Pulmonary artery endothelial cell (primary cell): ENCODE data around the gene SLAMF7. TPM values are rescaled to one million over a fixed set of nuclear protein-coding genes. Genes with fewer than 3 reads are reported as not detected.

Source experiments
- DNase-seq: peaks from one replicate; pipeline ENCODE4 v3.0.0-alpha.2; 2011; ENCODE audit warnings: low read depth, low spot score
- total RNA-seq: library from RNA; depleted of rRNA; stranded (reverse); fragments of >200 nt; gene quantifications from 2 replicates; pipeline ENCODE4 v1.2.3, GENCODE V29; 2014

SLAMF7 gene
- total RNA-seq, 1 donor from 2014 or later, result not detected

DNA sequence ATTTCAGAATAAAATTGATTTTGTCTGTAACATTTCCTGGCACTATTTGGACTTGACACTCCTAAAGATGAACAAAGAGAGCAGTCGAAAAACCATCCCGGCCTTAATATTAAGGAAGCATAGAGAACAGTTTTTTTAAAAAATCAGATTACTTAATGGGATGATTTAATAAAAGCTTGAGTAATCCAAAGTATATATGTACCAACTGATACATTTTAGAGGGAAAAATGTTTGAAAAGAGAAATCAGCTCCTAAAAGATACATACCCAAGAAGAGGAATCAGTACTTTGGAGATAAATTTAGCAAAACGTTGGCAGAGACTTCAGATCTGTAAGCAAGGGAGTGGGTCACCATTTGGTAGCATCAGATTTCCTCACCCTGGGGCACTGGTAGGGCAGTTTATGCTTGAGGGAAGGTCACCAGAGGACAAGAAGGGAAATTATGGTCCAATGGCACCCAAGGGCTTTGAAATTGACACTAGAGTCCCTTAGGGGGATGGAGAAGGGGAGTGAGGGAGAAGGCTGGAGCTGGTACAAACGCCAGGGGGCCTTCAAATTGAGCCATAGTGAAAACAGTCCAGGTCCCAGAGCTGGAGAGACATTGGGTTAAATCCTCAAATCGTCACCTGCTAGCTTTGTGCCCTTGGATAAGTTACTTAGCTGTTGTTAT, 5.9 kb downstream of the SLAMF7 start:
- no peak for DNase-seq

DNA sequence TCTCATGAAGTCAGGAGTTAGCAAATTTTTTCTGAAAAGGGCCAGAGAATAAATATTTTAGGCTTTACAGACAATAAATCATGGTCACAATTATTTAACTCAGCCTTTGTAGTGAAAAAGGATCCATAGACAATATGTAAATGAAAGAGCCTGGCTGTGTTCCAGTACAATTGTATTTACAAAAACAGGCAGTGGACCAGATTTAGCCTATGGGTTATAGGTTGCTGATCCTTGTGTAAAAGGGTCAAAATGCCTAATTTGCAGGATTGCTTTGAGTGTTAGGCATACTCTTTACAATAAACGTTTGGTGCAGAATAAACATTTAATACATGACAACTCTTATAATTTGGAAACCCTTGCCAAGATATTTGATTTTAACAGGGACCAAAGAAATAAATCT, 6.5 kb downstream of the SLAMF7 start:
- no peak for DNase-seq

DNA sequence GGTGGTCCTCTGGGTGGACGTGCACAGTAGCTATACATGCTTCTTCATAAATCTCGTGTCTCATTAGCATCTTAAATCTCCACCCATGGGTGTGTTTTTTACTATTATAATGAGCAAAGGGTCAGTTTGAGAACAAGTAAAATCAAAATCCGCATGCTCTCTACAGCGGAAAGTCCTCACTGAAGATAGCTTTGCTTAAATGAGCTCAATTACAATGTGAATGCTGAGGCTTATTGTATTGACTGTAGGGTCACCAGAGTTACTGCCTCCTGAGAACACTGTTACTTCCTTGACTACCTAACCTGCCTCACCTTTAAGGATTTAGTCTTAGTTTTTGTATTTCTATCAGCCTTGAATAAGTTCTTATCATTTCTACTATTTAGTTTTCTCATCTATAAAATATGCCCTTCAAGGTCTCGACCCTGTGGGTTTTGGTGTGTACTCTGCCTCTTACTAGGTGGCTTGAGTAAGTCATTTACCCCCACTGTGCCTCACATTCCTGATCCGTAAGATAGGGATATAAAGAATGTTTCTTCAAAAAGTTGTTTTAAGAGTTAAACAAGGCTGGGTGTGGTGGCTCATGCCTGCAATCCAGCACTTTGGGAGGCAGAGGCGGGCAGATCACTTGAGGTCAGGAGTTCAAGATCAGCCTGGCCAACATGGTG, 7.9 kb downstream of the SLAMF7 start:
- DNase-seq, result no peak

DNA sequence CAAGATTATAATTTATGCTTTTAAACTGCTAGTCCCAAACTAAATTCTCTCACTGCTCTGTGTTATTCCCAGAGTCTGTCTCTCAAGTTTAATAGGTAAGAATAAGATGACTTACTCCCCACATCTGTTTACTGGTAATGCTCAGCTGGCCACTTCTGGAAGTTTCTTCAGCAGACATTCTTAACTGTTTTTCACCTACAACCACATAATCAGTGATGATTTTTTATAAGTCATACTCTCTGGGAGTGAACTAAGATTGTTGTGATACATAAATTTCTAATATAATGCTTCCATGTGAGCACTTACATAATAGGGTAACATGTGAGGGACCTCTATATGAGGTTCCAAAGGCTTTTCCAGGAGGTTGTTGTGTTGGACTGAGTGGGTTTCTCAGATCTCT, 8.7 kb downstream of the SLAMF7 start:
- DNase-seq, result no peak

DNA sequence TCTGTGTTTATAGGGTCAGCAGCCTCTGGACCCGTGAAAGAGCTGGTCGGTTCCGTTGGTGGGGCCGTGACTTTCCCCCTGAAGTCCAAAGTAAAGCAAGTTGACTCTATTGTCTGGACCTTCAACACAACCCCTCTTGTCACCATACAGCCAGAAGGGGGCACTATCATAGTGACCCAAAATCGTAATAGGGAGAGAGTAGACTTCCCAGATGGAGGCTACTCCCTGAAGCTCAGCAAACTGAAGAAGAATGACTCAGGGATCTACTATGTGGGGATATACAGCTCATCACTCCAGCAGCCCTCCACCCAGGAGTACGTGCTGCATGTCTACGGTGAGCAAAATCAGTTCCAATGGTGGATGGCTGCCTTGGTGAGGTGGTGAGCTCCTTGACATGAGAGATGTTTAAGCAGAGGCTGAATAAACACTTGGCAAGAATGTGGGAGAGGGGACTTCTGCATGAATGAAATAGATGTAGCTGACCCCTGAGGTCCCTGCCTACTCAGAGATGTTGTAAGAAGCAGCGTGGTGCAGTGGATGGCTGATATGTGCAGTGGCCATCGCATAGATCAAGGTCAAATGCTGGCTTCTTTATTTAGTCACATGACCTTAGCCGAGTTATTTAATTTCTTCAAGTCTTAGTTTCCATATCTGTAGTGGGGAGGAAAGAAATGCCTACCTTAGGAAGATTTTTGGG, 9.3 kb downstream of the SLAMF7 start:
- DNase-seq, result no peak

DNA sequence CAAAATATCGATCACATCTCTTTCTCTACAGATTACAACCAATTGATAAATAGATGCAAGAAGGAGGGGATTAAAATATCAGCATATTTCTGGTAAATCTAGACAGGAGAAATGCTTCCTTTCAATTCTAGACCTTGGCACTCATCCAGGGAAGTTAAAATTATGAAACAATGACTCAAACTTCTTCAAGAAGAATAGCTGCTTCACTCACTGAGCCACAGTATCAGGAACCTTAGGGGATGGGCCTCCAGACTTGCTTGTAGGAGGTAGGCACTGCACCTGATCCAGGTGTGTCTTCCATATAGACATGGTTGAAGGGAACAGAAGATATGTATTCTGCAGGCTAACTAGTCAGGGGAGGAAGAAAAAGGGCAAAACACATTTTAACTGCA, 9.8 kb downstream of the SLAMF7 start:
- no peak for DNase-seq

DNA sequence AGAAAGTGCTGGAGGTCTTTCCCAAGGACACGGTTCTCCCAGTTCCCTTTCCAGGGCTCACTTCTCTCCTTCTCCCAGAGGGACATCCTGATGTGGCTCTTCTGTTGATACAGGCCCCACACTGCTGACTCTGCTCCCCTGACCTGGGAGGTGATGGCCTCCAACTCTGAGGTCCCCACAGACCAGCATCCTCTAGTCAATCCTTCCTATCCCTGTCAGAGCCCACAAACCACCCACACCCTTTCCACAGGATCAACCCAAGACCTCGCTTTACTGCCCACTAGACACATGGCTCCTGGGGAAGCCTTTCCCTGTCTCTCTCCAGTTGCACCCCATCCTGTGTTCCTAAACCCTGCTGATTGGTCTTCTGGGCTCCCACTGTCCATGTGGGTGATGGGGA, 11.6 kb downstream of the SLAMF7 start:
- no peak for DNase-seq

DNA sequence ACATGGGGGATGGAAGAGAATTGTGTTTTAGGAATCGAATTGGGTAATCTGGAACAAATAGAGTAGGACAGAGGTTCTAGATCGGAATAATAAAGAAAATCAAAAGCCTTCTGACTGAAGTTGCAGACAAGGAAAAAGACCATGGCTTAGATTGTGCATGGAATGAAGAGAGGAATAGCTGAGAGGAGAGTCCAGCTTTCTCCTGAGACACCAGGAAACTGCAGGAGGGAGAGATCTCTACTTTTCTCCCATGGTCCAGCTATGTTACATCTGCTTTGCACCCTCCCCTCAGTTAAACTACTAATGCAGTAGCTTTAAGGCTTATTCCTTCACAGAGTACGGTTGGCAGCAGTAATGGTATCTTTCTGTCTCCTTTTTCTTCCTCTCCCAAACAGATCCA, 13.4 kb downstream of the SLAMF7 start:
- no peak for DNase-seq

DNA sequence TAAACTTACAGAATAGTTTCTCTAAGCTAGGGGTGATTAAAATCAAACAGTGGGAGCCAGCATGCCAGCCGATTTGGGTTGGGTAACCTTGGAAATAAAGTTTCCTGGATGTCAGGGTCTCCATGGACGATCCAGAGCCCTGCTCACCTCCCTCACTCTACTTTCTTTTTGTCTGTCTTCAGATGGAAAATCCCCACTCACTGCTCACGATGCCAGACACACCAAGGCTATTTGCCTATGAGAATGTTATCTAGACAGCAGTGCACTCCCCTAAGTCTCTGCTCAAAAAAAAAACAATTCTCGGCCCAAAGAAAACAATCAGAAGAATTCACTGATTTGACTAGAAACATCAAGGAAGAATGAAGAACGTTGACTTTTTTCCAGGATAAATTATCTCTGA, 13.9 kb downstream of the SLAMF7 start:
- no peak for DNase-seq

DNA sequence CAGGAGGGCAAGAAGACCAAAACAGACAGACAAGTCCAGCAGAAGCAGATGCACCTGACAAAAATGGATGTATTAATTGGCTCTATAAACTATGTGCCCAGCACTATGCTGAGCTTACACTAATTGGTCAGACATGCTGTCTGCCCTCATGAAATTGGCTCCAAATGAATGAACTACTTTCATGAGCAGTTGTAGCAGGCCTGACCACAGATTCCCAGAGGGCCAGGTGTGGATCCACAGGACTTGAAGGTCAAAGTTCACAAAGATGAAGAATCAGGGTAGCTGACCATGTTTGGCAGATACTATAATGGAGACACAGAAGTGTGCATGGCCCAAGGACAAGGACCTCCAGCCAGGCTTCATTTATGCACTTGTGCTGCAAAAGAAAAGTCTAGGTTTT, 14.5 kb downstream of the SLAMF7 start:
- no peak for DNase-seq

DNA sequence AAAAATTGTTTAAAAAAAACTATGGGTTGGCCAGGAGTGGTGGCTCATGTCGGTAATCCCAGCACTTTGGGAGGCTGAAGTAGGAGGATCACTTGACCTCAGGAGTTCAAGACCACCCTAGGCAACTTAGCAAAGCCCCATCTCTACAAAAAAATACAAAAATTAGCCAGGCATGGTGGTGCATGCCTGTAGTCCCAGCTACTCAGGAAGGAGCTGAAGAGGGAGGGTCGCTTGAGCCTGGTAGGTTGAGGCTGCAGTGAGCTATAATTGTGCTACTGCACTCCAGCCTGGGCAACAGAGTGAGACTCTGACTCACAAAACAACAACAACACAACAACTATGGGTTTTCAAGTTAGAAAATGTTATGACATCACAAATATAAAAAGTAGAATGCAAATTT, 16.4 kb downstream of the SLAMF7 start:
- DNase-seq, result no peak

DNA sequence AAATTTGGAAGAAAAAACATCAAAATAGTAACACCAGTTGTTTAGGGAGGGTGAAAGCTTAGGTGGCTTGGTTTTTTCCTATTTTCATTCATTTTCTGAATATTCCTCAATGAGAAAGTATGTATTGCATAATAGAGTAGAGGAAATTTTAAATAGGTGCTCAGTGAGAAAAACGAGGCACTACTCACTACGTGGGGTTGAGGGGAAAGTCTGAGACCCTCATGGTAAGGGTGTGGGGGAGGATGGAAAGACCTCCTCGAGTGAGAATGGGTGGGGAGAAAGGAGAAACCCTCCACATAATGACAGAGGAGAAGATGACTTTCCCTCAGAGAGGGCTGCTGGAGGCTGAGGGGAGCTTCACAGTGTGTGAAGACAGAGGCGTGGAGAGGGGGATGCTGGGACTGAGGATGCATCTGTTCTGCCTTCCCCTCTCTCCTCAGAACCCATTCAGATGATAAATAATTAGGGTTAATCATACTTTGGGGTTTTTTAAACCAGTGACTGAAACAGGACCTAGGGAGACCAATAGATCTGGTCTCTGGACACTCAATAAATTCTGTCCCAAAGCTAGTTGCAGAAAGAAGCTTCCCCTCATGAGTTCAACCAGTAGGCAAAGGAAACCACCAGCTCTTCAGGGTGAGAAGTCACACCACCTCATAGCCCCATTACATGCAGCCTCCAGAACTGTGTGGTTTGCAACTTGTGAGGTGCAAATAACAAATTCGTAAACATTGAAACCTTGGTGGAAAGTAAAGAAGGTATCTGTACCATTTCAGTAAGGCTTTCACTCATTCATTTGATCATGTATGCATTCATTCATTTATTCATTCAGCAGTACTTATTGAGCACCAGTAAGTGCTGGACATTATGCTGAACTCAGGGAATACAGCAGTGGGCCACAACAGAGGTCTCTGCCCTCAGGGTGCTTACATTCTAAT, 17.1 kb downstream of the SLAMF7 start:
- DNase-seq, result no peak

DNA sequence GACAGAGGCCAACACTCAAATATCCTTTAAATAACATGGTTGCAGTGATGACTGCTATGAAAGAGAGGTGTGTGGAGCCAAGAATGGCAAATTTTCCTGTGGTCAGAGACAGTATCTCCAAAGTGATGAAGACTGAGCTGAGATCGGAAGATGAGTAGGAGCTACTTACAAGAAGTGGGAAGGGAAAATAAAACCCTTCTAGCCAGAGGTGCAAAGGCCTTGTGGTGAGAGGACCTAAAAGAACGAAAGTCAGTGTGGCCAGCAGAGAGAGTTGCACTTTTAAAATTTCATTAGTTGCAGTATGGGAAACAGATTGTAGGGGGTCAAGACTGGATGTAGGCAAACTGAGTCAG, 17.8 kb downstream of the SLAMF7 start:
- DNase-seq, result no peak

DNA sequence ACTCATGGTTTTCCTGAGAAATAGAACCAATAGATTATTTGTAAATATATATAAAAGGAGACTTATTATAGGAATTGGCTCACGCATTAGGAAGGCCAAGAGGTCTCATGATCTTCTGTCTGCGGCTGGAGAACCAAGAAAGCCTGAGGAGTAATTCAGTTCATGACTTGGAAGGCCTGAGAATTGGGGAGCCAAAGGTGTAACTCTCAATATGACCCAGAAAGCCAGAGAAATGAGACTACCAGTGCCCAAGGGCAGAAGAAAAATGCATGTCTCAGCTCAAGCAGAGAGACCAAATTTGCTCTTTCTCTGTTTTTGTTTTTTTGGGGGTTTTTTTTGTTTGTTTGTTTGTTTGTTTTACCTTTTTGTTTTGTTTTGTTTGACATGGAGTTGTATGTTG, 19.5 kb downstream of the SLAMF7 start:
- DNase-seq, result no peak

DNA sequence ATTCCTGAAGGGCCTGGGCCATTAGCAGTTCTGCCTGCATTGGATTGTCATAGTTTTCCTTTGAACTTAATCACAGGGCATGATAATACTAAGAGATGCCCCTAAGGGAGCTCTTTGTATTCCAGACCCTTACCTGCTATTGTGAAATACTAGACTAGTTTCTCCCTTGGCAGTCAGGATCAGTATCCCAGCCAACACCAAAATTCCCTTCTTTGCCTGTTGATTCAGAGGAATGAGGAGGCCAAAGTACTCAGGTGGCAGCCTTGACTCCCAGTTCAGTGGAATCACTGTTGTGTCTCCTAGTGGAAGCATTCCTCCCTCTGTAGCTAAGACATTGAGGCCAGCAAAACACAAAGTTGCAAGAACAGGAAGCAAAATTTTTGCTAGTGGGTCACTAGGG, 20.7 kb downstream of the SLAMF7 start:
- no peak for DNase-seq

DNA sequence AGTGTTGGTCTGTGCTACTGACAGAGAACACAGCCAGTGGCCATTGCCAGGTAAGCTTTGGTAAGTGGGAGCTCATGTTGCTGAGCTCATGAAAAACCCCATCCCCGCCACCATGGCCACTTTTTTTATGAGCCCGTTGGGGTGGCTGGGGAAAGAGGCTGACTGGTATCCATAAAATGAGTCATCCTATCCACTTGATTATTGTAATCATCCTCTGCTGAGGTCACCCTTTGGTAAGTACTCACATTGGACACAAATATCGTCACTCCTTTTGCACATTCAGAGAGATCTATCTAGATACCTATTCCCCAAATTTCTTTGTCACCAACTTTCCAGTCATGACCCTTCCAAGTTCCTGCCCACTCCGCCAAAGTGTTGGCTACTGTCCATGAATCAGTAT, 22.0 kb downstream of the SLAMF7 start:
- no peak for DNase-seq

DNA sequence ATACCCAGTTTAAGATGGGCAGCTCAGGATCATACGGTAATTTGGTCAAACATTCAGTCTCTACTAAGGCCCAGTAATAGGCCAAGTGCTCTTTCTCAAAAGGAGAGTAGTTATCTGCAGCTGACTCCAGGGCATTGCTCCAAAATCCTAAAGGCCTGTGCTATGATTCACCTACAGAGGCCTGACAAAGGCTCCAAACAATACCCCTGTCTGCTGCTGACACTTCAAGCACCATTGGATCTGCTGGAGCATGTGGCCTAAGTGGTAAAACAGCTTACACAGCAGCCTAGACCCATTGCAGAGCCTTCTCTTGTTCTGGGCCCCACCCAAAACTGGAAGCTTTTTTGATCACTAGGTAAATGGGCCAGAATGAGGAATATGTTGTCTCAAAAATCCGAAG, 22.8 kb downstream of the SLAMF7 start:
- no peak for DNase-seq

DNA sequence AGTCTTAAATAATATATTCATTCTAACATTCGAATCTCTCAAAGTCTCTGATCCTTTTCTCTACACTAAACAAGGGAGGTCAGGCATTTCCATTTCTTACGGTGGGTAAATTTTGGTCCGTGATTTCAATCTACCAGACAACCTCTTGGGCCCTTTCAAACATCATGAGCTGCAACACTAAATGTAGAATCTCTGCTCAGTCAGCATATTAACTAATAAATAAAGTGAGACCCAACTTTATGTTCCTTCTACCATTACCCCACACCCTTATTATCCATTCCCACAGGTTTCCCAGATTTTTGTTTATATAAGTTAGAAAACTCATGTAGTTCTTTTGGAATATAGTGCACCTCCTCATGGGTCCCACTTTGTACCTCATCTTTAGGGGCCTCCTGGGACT, 24.9 kb downstream of the SLAMF7 start:
- no peak for DNase-seq

DNA sequence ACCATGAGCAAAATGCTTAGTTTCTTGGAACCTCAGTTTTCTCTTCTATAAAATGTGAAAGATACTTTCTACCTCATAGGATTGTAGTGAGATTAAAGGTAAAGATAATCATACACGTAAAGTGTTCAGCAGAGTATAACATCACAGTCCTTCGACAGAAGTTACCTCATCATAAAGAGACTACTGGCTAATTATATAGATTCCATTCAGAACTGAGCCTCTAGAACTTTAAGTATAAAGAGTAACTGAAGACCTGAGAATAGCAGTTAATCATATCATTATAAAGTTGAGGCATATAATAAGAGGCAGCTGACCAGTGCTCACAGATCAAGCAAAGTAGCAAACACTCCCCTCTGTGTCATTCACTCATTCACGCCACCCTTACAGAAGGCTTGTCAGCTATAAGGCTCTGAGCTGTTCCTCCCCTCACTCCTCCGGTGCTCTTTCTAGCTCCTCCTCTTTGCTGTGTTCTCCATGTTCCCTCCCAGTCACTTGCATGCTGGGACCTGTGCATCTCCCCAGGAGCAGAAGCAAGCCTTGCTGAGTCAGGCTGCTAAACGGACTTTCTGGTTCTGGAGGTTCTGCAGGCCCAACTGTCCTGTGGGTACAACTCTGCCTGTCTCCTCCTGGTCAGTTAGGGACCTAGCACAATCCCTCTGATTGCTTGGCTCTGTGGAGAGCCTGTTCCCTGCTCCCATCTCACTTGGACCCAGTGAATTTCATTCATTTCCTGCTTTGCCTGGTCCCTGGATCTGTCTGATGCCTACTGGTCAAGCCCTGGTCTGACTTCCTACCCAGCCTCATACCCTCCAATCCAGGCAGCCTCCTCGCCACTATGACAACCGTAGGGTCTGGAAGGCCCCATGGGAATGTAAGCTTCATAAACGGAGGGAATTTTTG, 28.6 kb downstream of the SLAMF7 start:
- DNase-seq, result no peak

DNA sequence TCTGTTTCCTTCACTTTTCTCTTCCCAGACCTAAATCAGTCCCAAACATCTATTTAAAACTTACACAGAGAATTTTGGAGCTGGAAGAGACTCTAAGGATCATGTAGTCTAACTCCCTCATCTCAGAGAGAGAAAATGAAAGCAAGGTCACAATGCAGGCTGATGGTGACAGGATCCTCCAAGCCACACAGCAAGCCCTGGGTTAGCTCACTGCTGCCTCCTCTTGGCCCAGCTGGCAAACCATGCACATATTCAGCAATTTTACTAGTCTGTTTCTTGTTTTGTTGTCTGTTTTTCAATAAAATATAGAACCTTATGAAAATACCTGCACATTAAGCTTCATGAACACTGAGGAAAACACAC, 29.2 kb downstream of the SLAMF7 start:
- DNase-seq, result no peak

DNA sequence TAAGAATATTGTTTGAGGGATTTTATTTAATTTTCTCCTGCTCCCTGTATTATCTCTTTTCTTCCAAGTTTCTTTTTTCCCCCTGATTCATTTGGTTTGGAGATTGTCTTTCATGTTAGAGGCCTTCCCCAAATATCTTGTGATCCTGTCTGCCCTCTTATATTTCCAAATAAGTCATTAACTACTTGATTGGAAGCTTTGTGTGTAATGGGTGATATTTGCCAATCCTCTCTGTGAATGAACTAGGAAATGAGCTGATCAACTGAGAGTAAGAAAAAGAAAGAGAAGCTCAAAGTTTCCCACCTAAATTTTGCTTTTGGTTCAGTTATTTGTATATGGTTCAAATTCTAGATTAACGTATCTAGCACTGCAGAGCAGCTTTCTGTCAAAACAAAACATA, 33.3 kb downstream of the SLAMF7 start:
- DNase-seq, result no peak
